HEK293T (cell line): Measurements from ENCODE around the gene SLC2A11.
"Not testable (repeated sequence)": the region's sequence is repeated elsewhere in the genome, so short reads cannot be mapped to it uniquely, and the experiment has no call there.

ENCODE experiments used
- CTCF ChIA-PET: fragments of 350-600 bp; formaldehyde crosslinking; extraction: SDS; loops from one replicate; lab custom pipeline; 2021; ENCODE audit warnings: antibody characterized with exemption, inconsistent platforms; lab: Yijun Ruan, JAX
- POLR2A ChIA-PET: fragments of 350-600 bp; formaldehyde crosslinking; extraction: SDS; loops from one replicate; lab custom pipeline; 2020; ENCODE audit warnings: antibody characterized with exemption, inconsistent platforms; lab: Yijun Ruan, JAX
- DNase-seq: peaks from one replicate; pipeline ENCODE4 v3.0.0; 2012; ENCODE audit warnings: mixed read lengths; ENCODE audit errors: extremely low spot score
- ARNT ChIP-seq: fragments of 450-650 bp; IDR thresholded peaks from 2 replicates; pipeline ENCODE4 v1.6.1; 2017; ENCODE audit warnings: mild to moderate bottlenecking
- BHLHE40 ChIP-seq: fragments of 450-650 bp; IDR thresholded peaks from 2 replicates; pipeline ENCODE4 v1.6.1; 2016; ENCODE audit warnings: mild to moderate bottlenecking, moderate library complexity, borderline replicate concordance
- CTBP1 ChIP-seq: fragments of 450-650 bp; IDR thresholded peaks from 2 replicates; pipeline ENCODE4 v1.6.1; 2016; ENCODE audit warnings: borderline replicate concordance
- ELF4 ChIP-seq: fragments of 450-650 bp; IDR thresholded peaks from 2 replicates; pipeline ENCODE4 v1.6.1; 2017; ENCODE audit warnings: antibody characterized with exemption
- FOXA1 ChIP-seq: fragments of 450-650 bp; IDR thresholded peaks from 2 replicates; pipeline ENCODE4 v1.6.1; 2016; ENCODE audit warnings: mild to moderate bottlenecking
- FOXK2 ChIP-seq: fragments of 450-650 bp; IDR thresholded peaks from 2 replicates; pipeline ENCODE4 v1.6.1; 2016; ENCODE audit warnings: mild to moderate bottlenecking
- FOXM1 ChIP-seq: fragments of 450-650 bp; IDR thresholded peaks from 2 replicates; pipeline ENCODE4 v1.6.1; 2017; ENCODE audit warnings: mild to moderate bottlenecking, borderline replicate concordance
- HDGF ChIP-seq: fragments of 450-650 bp; IDR thresholded peaks from 2 replicates; pipeline ENCODE4 v1.6.1; 2017; ENCODE audit warnings: antibody characterized with exemption, borderline replicate concordance
- L3MBTL2 ChIP-seq: fragments of 450-650 bp; conservative IDR thresholded peaks from 2 replicates; pipeline ENCODE4 v1.6.1; 2016; ENCODE audit warnings: mild to moderate bottlenecking
- LEF1 ChIP-seq: fragments of 450-650 bp; IDR thresholded peaks from 2 replicates; pipeline ENCODE4 v1.6.1; 2017; ENCODE audit warnings: mild to moderate bottlenecking, borderline replicate concordance
- NFRKB ChIP-seq: fragments of 450-650 bp; IDR thresholded peaks from 2 replicates; pipeline ENCODE4 v1.6.1; 2016; ENCODE audit warnings: mild to moderate bottlenecking, moderate library complexity
- SP1 ChIP-seq: fragments of 450-650 bp; IDR thresholded peaks from 2 replicates; pipeline ENCODE4 v1.6.1; 2017
- SUZ12 ChIP-seq: fragments of 450-650 bp; IDR thresholded peaks from 2 replicates; pipeline ENCODE4 v1.6.1; 2016; ENCODE audit warnings: mild to moderate bottlenecking
- TARDBP ChIP-seq: fragments of 450-650 bp; IDR thresholded peaks from 2 replicates; pipeline ENCODE4 v1.6.1; 2016
- ZNF384 ChIP-seq: fragments of 450-650 bp; IDR thresholded peaks from 2 replicates; pipeline ENCODE4 v1.6.1; 2016
- TF ChIP-seq, protein P1 (sequence below): fragments of 450-650 bp; IDR thresholded peaks from 2 replicates; pipeline ENCODE4 v1.6.1; 2016

Gene SLC2A11

DNA sequence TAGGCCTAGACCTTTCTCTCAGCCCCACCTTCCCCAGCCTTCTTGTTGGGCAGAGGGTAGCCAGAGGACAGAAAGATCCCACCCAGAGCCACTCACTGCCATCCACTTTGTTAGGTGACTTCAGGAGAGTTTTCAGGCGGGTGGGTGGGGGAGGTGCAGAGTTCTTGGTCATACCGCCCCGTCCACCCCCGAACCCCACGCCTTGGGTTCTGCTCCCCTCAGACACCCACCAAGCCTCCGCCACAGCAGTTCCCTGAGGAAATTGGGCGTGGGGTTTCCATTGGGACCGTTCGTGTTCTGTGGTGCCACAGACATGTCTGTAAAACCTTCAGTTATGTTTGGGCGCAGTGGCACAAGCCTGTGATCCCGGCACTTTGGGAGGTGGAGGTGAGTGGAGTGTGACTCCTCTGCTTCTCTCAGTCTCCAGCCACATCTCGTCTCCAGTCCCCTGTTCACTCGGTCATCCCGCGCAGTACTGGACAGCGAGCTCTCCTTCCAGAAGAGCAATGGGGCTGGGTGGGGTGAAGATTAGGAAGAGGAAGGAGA, 38.0 kb downstream of the SLC2A11 start:
- POLR2A ChIA-PET: interaction anchor here (4.9 kb wide), 1 partner anchor 16 kb away, joined by 38 read pairs; no protein-coding TSS in a partner anchor
- CTCF ChIA-PET: no interaction called here
- no peak for DNase-seq
- TF ChIP-seq, protein P1, sequence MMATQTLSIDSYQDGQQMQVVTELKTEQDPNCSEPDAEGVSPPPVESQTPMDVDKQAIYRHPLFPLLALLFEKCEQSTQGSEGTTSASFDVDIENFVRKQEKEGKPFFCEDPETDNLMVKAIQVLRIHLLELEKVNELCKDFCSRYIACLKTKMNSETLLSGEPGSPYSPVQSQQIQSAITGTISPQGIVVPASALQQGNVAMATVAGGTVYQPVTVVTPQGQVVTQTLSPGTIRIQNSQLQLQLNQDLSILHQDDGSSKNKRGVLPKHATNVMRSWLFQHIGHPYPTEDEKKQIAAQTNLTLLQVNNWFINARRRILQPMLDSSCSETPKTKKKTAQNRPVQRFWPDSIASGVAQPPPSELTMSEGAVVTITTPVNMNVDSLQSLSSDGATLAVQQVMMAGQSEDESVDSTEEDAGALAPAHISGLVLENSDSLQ: no peak
- TF ChIP-seq BHLHE40 (no peak), FOXA1 (no peak)

GRCh38 chr22:23896166-23896522, 38.5 kb downstream of the SLC2A11 start:
- ChIA-PET CTCF (no interaction called here), POLR2A (interaction anchor here (0.8 to 4.9 kb wide), 2 partner anchors 16 kb away, joined by 3 to 38 read pairs; no protein-coding TSS in a partner anchor)
- DNase-seq: no peak
- TF ChIP-seq, protein P1: no peak
- TF ChIP-seq CTBP1 (no peak), ZNF384 (no peak), ARNT (no peak), ELF4 (no peak), LEF1 (no peak), FOXK2 (no peak), NFRKB (no peak), TARDBP (no peak), HDGF (no peak), BHLHE40 (no peak), SP1 (no peak), L3MBTL2 (no peak), FOXA1 (no peak), FOXM1 (no peak)

DNA sequence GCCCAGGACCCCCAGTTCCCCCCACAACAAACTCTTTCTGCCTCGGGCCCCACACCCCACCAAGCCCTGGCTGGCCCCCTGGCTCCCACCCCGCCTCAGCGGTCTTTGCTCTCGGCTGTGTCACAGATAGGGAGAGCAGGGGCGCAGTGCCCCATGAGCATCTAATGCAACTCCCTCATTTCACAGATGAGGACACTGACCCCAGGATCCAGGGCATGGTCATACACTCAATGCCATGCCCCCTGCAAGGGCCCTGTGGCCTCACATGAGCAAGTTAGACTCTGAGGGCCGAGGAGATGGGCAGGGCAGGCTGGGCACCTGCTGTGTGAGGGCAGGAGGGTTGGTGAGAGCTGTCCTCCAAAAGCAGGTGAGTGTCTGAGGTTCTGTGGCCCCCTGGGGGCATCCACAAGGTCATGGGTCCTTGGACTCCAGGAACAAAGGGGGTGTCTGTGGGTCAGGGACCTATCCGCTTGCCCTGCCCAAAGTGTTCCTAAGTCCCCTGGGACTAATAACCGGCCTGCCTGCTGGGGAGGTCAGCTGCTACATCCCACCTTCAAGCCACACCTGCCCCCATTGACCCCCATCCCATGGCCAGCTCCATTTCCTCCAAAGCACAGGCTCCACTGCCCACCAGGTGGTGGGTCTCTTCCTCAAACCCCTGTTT, 39.0 kb downstream of the SLC2A11 start:
- no peak for TF ChIP-seq FOXA1
- TF ChIP-seq ELF4: no peak
- TF ChIP-seq ARNT: no peak
- TF ChIP-seq TARDBP: no peak
- no peak for TF ChIP-seq CTBP1
- TF ChIP-seq, protein P1: no peak
- ChIA-PET POLR2A (interaction anchor here (0.8 to 4.9 kb wide), 2 partner anchors 15 to 17 kb away, joined by 3 to 38 read pairs; no protein-coding TSS in a partner anchor), CTCF (no interaction called here)
- DNase-seq: no peak

DNA sequence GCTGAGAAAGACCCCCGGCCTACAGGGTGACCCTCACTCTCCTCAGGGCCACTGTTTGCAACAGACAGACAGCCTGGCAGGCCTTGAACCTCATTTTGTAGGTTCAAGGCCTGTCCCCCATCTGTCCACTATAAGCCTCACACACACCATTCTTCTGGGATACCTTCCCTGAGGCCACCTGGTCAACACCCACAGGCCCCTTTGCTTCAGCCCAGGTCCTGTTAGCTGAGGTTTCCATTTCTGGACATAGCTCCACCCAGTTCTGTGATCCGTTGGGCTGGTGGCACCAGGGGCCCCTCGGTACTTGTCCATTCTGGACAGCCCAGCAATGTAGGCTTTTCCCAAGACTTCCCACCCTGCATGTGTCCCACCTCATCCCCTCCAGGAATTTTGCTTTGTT, 39.6 kb downstream of the SLC2A11 start:
- DNase-seq: no peak
- POLR2A ChIA-PET: interaction anchor here (4.9 kb wide), 1 partner anchor 15 kb away, joined by 38 read pairs; no protein-coding TSS in a partner anchor
- CTCF ChIA-PET: no interaction called here
- TF ChIP-seq NFRKB (no peak), CTBP1 (no peak), HDGF (no peak), TARDBP (no peak), ELF4 (no peak), BHLHE40 (no peak)

- TF ChIP-seq FOXM1: no peak
- no peak for TF ChIP-seq LEF1
- no peak for TF ChIP-seq ARNT
- no peak for TF ChIP-seq SP1
- no peak for TF ChIP-seq BHLHE40
- no peak for TF ChIP-seq TARDBP
- TF ChIP-seq SUZ12: no peak
- no peak for TF ChIP-seq NFRKB
- no peak for TF ChIP-seq ELF4
- TF ChIP-seq FOXA1: no peak
- ChIA-PET POLR2A (interaction anchor here (0.8 to 4.9 kb wide), 3 partner anchors 11 to 22 kb away, joined by 3 to 38 read pairs (median 3); no protein-coding TSS in a partner anchor), CTCF (no interaction called here)
- DNase-seq: no peak
Observed at GRCh38 chr22:23898006-23898974, 40.6 kb downstream of the SLC2A11 start.

GRCh38 chr22:23899042-23899745, 41.5 kb downstream of the SLC2A11 start:
- CTCF ChIA-PET: no interaction called here
- POLR2A ChIA-PET: interaction anchor here (0.9 to 4.9 kb wide), 2 partner anchors 10 to 13 kb away, joined by 3 to 38 read pairs; no protein-coding TSS in a partner anchor
- TF ChIP-seq LEF1 (no peak), FOXA1 (no peak), ZNF384 (no peak), SP1 (no peak), CTBP1 (no peak), FOXK2 (no peak), TARDBP (no peak), FOXM1 (no peak), ARNT (no peak), L3MBTL2 (no peak), BHLHE40 (no peak), ELF4 (no peak), NFRKB (no peak), HDGF (no peak), SUZ12 (no peak)
- TF ChIP-seq, protein P1: no peak
- DNase-seq: no peak

DNA sequence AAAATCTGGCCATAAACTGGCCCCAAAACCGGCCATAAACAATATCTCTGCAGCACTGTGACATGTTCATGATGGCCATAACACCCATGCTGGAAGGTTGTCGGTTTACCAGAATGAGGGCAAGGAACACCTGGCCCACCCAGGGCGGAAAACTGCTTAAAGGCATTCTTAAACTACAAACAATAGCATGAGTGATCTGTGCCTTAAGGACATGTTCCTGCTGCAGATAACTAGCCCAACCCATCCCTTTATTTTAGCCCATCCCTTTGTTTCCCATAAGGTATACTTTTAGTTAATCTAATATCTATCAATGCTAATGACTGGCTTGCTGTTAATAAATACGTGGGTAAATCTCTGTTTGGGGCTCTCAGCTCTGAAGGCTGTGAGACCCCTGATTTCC, 42.6 kb downstream of the SLC2A11 start:
- DNase-seq, CTCF ChIA-PET: not testable (repeated sequence)
- POLR2A ChIA-PET: interaction anchor here (4.9 kb wide), 1 partner anchor 12 kb away, joined by 38 read pairs; no protein-coding TSS in a partner anchor
